ENCODE data around the gene PSD. TPM values are rescaled to one million over a fixed set of nuclear protein-coding genes. Genes with fewer than 3 reads are reported as not detected.

Gene PSD
- total RNA-seq, result 1.6 and 9.3 TPM in 2 replicates

GRCh38 chr10:102418622-102419268, at the start of gene PSD:
Gene PSD, minus strand, starts transcription at chr10:102418785. Its CDS starts 1,747 bp downstream, at chr10:102417038.

DNA sequence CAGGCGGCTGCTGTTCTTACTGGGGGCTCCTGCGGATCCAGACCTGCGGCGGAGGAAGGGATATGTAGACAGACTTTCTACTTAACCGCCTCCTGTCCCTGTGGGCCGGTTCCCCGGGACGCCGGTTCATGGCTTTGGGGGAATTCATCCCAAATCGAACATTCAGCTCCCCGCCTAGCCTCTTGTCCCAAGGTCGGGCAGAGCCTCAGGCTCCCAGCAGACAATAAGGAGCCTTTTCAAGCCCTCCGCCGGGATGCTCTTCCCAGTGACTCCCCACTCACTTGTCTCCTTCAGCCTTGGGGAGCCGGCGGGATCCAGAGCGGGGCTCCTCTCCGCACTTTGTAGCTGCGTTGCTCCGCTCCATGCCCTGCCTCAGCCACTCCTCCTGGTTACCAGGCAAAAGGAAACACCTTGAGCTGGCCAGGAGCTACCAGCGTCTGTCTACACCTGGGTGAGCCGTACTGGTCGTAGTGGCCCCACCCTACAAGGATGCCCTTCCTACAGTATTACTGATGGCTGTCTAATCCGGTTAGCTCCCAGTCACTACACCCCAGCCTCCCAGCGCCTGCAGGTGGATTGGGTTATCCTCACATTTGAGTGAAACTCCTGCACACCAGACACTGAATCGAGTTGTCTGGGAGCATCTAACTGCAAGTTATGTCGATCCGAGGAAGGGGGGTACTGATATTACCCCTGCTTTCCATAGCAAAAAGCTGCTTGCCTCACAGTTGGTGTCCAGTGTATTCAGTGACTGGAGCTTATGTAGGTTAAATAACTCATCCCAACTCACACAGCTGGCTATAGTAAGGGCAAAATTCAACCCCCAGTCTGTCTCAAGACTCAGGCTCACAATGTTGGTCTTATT, 32.8 kb upstream of the PSD start, which contains the start of gene C10orf95:
Gene C10orf95 (minus strand): TSS at position 439 of the 865 bp plus-strand sequence. CDS start 450 bp downstream, outside the sequence.

DNA sequence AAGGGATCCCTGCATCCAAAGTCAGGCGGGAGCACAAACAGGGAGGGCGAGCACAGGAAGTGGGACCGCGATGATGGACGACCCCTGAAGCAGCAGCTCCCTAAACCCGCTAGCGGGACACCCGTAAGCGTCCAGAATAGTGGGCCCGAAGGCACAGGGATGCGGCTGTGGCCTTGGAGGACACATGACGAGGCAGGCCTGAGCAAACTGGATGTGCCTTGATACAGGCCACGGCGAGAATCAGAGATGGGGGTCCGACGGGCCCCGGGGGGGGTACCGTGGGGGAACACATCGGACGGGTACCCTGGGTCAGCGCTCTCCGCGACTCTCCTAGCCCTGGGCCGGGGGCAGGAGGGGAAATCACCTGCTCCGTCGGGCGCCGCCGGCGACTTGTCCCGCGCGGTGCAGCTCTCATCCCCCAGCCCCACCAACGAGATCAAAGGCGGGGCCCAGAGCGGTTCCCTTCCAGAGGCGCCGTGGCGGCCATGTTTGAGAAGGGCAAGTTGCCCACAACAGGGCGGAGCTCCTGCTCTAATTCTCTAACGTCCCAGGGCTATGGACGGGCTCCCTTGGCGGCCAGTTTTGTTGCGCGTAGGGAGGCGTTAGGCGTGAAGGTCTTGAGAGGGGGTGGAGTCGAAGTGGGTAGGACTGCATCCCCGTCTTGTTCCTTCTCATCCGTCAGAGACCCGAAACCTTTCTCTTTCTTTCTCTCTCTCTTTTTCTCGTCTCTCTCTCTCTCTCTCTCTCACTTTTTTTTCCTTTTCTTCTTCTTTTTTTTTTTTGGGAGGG, 13.8 kb upstream of the PSD start, which contains the start of gene CUEDC2:
Gene CUEDC2 (minus strand): TSS at position 413 of the 789 bp plus-strand sequence. CDS start 7,386 bp downstream, outside the sequence.

GRCh38 chr10:102420714-102421506, 2.3 kb upstream of the PSD start, which contains the start of gene FBXL15:
Gene FBXL15, plus strand, starts transcription at chr10:102420836. Its CDS starts 294 bp downstream, at chr10:102421130.

DNA sequence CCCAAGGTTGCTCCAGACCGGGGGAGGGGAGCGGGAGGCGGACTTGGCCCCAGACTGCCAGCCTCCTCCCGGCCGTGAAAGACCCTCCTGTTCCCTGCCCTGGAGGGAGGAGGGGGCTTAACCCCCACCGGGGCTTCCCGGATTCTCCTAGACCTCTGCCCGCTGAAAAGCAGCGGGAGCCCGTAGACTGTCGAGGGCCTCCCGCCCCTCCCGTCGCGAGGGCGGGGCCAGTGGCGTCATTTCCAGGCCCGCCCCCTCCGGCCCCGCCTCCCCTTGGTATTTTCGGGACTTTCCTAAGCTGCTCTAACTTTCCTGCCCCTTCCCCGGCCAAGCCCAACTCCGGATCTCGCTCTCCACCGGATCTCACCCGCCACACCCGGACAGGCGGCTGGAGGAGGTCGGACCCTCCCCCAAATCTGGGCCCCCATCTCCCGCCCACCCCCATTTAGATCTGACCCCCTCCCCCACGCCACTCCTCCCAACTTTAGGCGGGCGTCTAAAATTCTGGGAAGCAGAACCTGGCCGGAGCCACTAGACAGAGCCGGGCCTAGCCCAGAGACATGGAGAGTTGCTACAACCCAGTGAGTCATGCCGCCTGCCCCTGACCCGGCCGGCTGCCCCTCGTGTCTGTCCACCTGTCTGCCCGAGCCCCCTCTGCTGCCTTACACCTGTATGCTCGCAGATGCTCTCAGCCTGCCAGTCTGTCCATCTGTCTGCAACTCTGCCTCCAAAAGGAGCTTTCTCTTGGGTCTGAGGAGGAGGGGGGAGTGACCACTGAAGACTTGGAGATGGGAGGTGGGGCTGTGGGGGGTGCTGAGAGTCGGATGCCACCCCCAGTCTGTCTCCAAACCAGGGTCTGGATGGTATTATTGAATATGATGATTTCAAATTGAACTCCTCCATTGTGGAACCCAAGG, 22.9 kb downstream of the PSD start, which contains the start of gene NFKB2:
Gene NFKB2 (plus strand): TSS at position 306 of the 917 bp plus-strand sequence. CDS start 255 bp downstream, at position 561.

Other genes with a start within 250 kb of the PSD start
- gene ELOVL3, start 192.5 kb downstream of the PSD start, total RNA-seq, result under 0.01 and 0.33 TPM in 2 replicates
- gene PITX3, start 177.3 kb downstream of the PSD start, total RNA-seq, result 1.1 and 1.8 TPM in 2 replicates
- 46.0 and 46.1 TPM in 2 replicates for gene GBF1, start 173.3 kb downstream of the PSD start, total RNA-seq
- 31.7 and 37.0 TPM in 2 replicates for gene NFKB2, start 23.1 kb downstream of the PSD start, total RNA-seq
- 20.0 and 26.7 TPM in 2 replicates for gene FBXL15, start 2.1 kb upstream of the PSD start, total RNA-seq
- 60.9 and 80.9 TPM in 2 replicates for gene CUEDC2, start 13.8 kb upstream of the PSD start, total RNA-seq
- 0.13 and 0.33 TPM in 2 replicates for gene C10orf95, start 32.8 kb upstream of the PSD start, total RNA-seq
- gene ACTR1A, start 83.9 kb upstream of the PSD start, total RNA-seq, result 147 and 179 TPM in 2 replicates
- 6.5 and 11.0 TPM in 2 replicates for gene SUFU, start 85.2 kb upstream of the PSD start, total RNA-seq
- 125 and 217 TPM in 2 replicates for gene TRIM8, start 225.7 kb upstream of the PSD start, total RNA-seq